Transverse colon (tissue), 4 donors: Measurements from ENCODE around the gene CYTIP.
A peak's percentile ranks its signal among the peaks of the same experiment; 100 is the strongest.

Experiments
- CTCF ChIP-seq, 5 experiments: fragments of 200-600 bp in 3 of 5; fragments of 450-650 bp in 2 of 5; sonication (generic) in 3 of 5; IDR thresholded peaks; 1 replicate in 2 of 5; 2 replicates in 3 of 5; pipeline ENCODE4 v1.5.1; 2016 to 2017; ENCODE audit warnings: antibody characterized with exemption in 5 of 5, inconsistent platforms in 3 of 5, mild to moderate bottlenecking in 2 of 5, moderate library complexity in 1 of 5
- POLR2A ChIP-seq: fragments of 450-650 bp; IDR thresholded peaks from one replicate; pipeline ENCODE4 v1.6.1; 2016; ENCODE audit warnings: antibody characterized with exemption, mild to moderate bottlenecking, moderate library complexity
- POLR2AphosphoS5 ChIP-seq, 3 donors: sonication (generic); formaldehyde crosslinking; IDR thresholded peaks; one replicate each; pipeline ENCODE4 v1.6.1; 2016; ENCODE audit warnings: antibody characterized with exemption in 3 of 3

GRCh38 chr2:157488877-157489276, 45.0 kb upstream of the CYTIP start:
- TF ChIP-seq CTCF (IDR thresholded peaks at IDR 0.05) (no peak), POLR2A (no peak), POLR2AphosphoS5 (IDR thresholded peaks at IDR 0.05) (peak in 1 of 3 donors; percentile 40)
